ENCODE measurements around the gene MBP.

Gene MBP

GRCh38 chr18:77102259-77103040, 30.1 kb downstream of the MBP start:
- TF ChIP-seq EP300 (IDR thresholded peaks at IDR 0.05; ENCODE audit: borderline replicate concordance) (peak; percentile 56; the same call in 1 of the 2 replicates), REST (IDR thresholded peaks at IDR 0.05; ENCODE audit: low read depth) (no peak), FOXM1 (IDR thresholded peaks at IDR 0.05; ENCODE audit: borderline replicate concordance, low read depth) (peak; percentile 48; the same call in 1 of the 2 replicates), MAX (IDR thresholded peaks at IDR 0.05) (peak; percentile 10; the same call in 1 of the 2 replicates), EGR1 (IDR thresholded peaks at IDR 0.05) (no peak), TCF12 (IDR thresholded peaks at IDR 0.05; ENCODE audit: low read depth) (peak; percentile 43; the same call in 1 of the 2 replicates), NFIC (IDR thresholded peaks at IDR 0.05) (0 out of 2 replicates have a peak, but pooled peaks have one; percentile 31), TEAD4 (IDR thresholded peaks at IDR 0.05) (0 out of 2 replicates have a peak, but pooled peaks have one; percentile 25)

GRCh38 chr18:77101410-77102258, 30.9 kb downstream of the MBP start:
- peak; percentile 55; the same call in 1 of the 2 replicates for TF ChIP-seq MAX (IDR thresholded peaks at IDR 0.05)
- TF ChIP-seq ZBTB7A (IDR thresholded peaks at IDR 0.05; ENCODE audit: low read depth) = peak; percentile 14; the same call in 1 of the 2 replicates
- peak; percentile 83 for TF ChIP-seq TEAD4 (IDR thresholded peaks at IDR 0.05)
- TF ChIP-seq CEBPB (IDR thresholded peaks at IDR 0.05) = no peak
- 0 out of 2 replicates have a peak, but pooled peaks have one; percentile 30 for TF ChIP-seq TAF1 (IDR thresholded peaks at IDR 0.05; ENCODE audit: low read depth)
- TF ChIP-seq EP300 (IDR thresholded peaks at IDR 0.05; ENCODE audit: borderline replicate concordance) = peak; percentile 84
- 0 out of 2 replicates have a peak, but pooled peaks have one; percentile 2 for TF ChIP-seq USF1 (IDR thresholded peaks at IDR 0.05)
- TF ChIP-seq REST (IDR thresholded peaks at IDR 0.05; ENCODE audit: low read depth) = no peak
- TF ChIP-seq CREB1 (IDR thresholded peaks at IDR 0.05; ENCODE audit: low read depth) = peak; percentile 6; the same call in 1 of the 2 replicates
- TF ChIP-seq TCF12 (IDR thresholded peaks at IDR 0.05; ENCODE audit: low read depth) = peak; percentile 75
- TF ChIP-seq RAD21 (IDR thresholded peaks at IDR 0.05; ENCODE audit: low read depth) = no peak; the same call in 1 of the 2 replicates
- TF ChIP-seq FOXM1 (IDR thresholded peaks at IDR 0.05; ENCODE audit: borderline replicate concordance, low read depth) = 0 out of 2 replicates have a peak, but pooled peaks have one; percentile 55
- peak; percentile 53; the same call in 1 of the 2 replicates for TF ChIP-seq NFIC (IDR thresholded peaks at IDR 0.05)

- no peak for TF ChIP-seq YY1 (IDR thresholded peaks at IDR 0.05; ENCODE audit: low read depth)
- peak; percentile 15; the same call in 1 of the 2 replicates for TF ChIP-seq ZBTB7A (IDR thresholded peaks at IDR 0.05; ENCODE audit: low read depth)
These were observed 31.7 kb downstream of the MBP start for GRCh38 chr18:77100751-77101355.

- TF ChIP-seq EGR1 (IDR thresholded peaks at IDR 0.05) (no peak), MAX (IDR thresholded peaks at IDR 0.05) (no peak), ZBTB7A (IDR thresholded peaks at IDR 0.05; ENCODE audit: low read depth) (no peak), REST (IDR thresholded peaks at IDR 0.05; ENCODE audit: low read depth) (no peak), TCF12 (IDR thresholded peaks at IDR 0.05; ENCODE audit: low read depth) (no peak), TAF1 (IDR thresholded peaks at IDR 0.05; ENCODE audit: low read depth) (no peak), TEAD4 (IDR thresholded peaks at IDR 0.05) (no peak), FOXM1 (IDR thresholded peaks at IDR 0.05; ENCODE audit: borderline replicate concordance, low read depth) (no peak), YY1 (IDR thresholded peaks at IDR 0.05; ENCODE audit: low read depth) (no peak), USF1 (IDR thresholded peaks at IDR 0.05) (no peak), CEBPB (IDR thresholded peaks at IDR 0.05) (no peak), RAD21 (IDR thresholded peaks at IDR 0.05; ENCODE audit: low read depth) (no peak), NFIC (IDR thresholded peaks at IDR 0.05) (no peak), CREB1 (IDR thresholded peaks at IDR 0.05; ENCODE audit: low read depth) (no peak), EP300 (IDR thresholded peaks at IDR 0.05; ENCODE audit: borderline replicate concordance) (no peak)
These were observed 32.9 kb downstream of the MBP start for GRCh38 chr18:77099485-77100370.
